ENCODE results near the gene GPR158. TPM values are rescaled to one million over a fixed set of nuclear protein-coding genes. Genes with fewer than 3 reads are reported as not detected.

The GPR158 gene
- total RNA-seq, 3 donors from 2014 or later (not counting 1 experiment from before 2014, with no cell fraction given): not detected

GRCh38 chr10:25280573-25280972 is 105.8 kb downstream of the GPR158 start:
- no peaks in the 10 kb centered on the region for H3K4me1 ChIP-seq (ENCODE audit: control insufficient read depth, insufficient read depth, low read length)
- no peaks in the 10 kb centered on the region for H3K27me3 Mint-ChIP-seq (ENCODE audit: low read depth in 2 of 2)
- H3K36me3 Mint-ChIP-seq: peaks cover 26% of the 10 kb centered on the region
- H3K4me3 ChIP-seq (ENCODE audit: low read length): no peak overlapping the region
- no peak for TF ChIP-seq CTCF (IDR thresholded peaks at IDR 0.05)
- no peak overlapping the region for H3K27ac Mint-ChIP-seq
- no peaks in the 10 kb centered on the region for H3K27me3 ChIP-seq (ENCODE audit: control insufficient read depth, insufficient read depth, low read length)
- peaks cover 5% of the 10 kb centered on the region for H3K9me3 ChIP-seq (ENCODE audit: control insufficient read depth, insufficient read depth, low read length)
- H3K4me1 Mint-ChIP-seq: no peaks in the 10 kb centered on the region
- H3K4me3 Mint-ChIP-seq: no peak overlapping the region
- WGBS (ENCODE audit: insufficient coverage): 83% methylated on average over 4 of the region's 7 CpGs
- no peak overlapping the region for H3K27ac ChIP-seq (ENCODE audit: low read length)
- DNase-seq: no peak
- no peaks in the 10 kb centered on the region for H3K36me3 ChIP-seq (ENCODE audit: control insufficient read depth, insufficient read depth, low read length)
- ATAC-seq: no peak
- peaks cover 19 to 30% of the 10 kb centered on the region in 2 donors for H3K9me3 Mint-ChIP-seq
- intact Hi-C loops (cut with micrococcal nuclease): no loop called here

- no peaks in the 10 kb centered on the region for H3K36me3 ChIP-seq (ENCODE audit: control insufficient read depth, insufficient read depth, low read length)
- Mint-ChIP-seq H3K36me3 (peaks cover 14% of the 10 kb centered on the region), H3K27ac (no peak overlapping the region), H3K4me3 (no peak overlapping the region), H3K9me3 (peaks cover 12 to 27% of the 10 kb centered on the region in 2 donors), H3K27me3 (ENCODE audit: low read depth in 2 of 2) (no peaks in the 10 kb centered on the region), H3K4me1 (no peaks in the 10 kb centered on the region)
- 80% methylated on average over 1 of the region's 2 CpGs for WGBS (ENCODE audit: insufficient coverage)
- no peak for TF ChIP-seq CTCF (IDR thresholded peaks at IDR 0.05)
- intact Hi-C loops (cut with micrococcal nuclease): no loop called here
- H3K27me3 ChIP-seq (ENCODE audit: control insufficient read depth, insufficient read depth, low read length): no peaks in the 10 kb centered on the region
- H3K4me3 ChIP-seq (ENCODE audit: low read length): no peak overlapping the region
- H3K9me3 ChIP-seq (ENCODE audit: control insufficient read depth, insufficient read depth, low read length): no peaks in the 10 kb centered on the region
- DNase-seq (no peak), ATAC-seq (no peak)
- no peak overlapping the region for H3K27ac ChIP-seq (ENCODE audit: low read length)
- no peaks in the 10 kb centered on the region for H3K4me1 ChIP-seq (ENCODE audit: control insufficient read depth, insufficient read depth, low read length)
Observed at GRCh38 chr10:25285809-25286208, 111.0 kb downstream of the GPR158 start.

- no peak for TF ChIP-seq CTCF (IDR thresholded peaks at IDR 0.05)
- H3K36me3 ChIP-seq (ENCODE audit: control insufficient read depth, insufficient read depth, low read length): no peaks in the 10 kb centered on the region
- H3K27ac Mint-ChIP-seq: no peak overlapping the region
- no peak for DNase-seq
- no peaks in the 10 kb centered on the region for H3K4me1 Mint-ChIP-seq
- H3K4me1 ChIP-seq (ENCODE audit: control insufficient read depth, insufficient read depth, low read length): no peaks in the 10 kb centered on the region
- H3K9me3 ChIP-seq (ENCODE audit: control insufficient read depth, insufficient read depth, low read length): no peaks in the 10 kb centered on the region
- 80% methylated on average over 1 of the region's 1 CpG for WGBS (ENCODE audit: insufficient coverage)
- no peaks in the 10 kb centered on the region for H3K27me3 Mint-ChIP-seq (ENCODE audit: low read depth in 2 of 2)
- no peak for ATAC-seq
- no peaks in the 10 kb centered on the region for H3K27me3 ChIP-seq (ENCODE audit: control insufficient read depth, insufficient read depth, low read length)
- H3K4me3 ChIP-seq (ENCODE audit: low read length): no peak overlapping the region
- intact Hi-C loops (cut with micrococcal nuclease): no loop called here
- peaks cover 14% of the 10 kb centered on the region for H3K36me3 Mint-ChIP-seq
- H3K27ac ChIP-seq (ENCODE audit: low read length): no peak overlapping the region
- no peak overlapping the region for H3K4me3 Mint-ChIP-seq
- peaks cover 13 to 24% of the 10 kb centered on the region in 2 donors for H3K9me3 Mint-ChIP-seq
Observed at GRCh38 chr10:25288181-25288580, 113.4 kb downstream of the GPR158 start.

All from natural killer cell (primary cell).